Endothelial cell of umbilical vein (primary cell): ENCODE measurements around the gene MRPS30. TPM values are rescaled to one million over a fixed set of nuclear protein-coding genes. Genes with fewer than 3 reads are reported as not detected.

Source experiments
- Bru-seq: library from RNA; stranded (reverse); fragments of 400-500 nt; gene quantifications from one replicate; lab custom pipeline; 2021; lab: Mats Ljungman, UMichigan
- BruChase-seq, 2 experiments: library from RNA; stranded (reverse); fragments of 400-500 nt; gene quantifications; one replicate each; lab custom pipeline; 2021; lab: Mats Ljungman, UMichigan
- BruUV-seq: library from RNA; stranded (reverse); fragments of 400-500 nt; replicated peaks from 2 replicates; lab custom pipeline; 2021; lab: Mats Ljungman, UMichigan
- CTCF ChIA-PET: fragments of 300-600, 350-600 bp; sonication (Branson Sonifier 250); formaldehyde crosslinking; loops from one replicate; lab custom pipeline; 2021; ENCODE audit warnings: antibody characterized with exemption, inconsistent platforms; lab: Charles Lee
- POLR2A ChIA-PET: fragments of 300-600, 350-600 bp; sonication (Branson Sonifier 250); formaldehyde crosslinking; loops from one replicate; lab custom pipeline; 2021; ENCODE audit warnings: antibody characterized with exemption, inconsistent platforms; lab: Charles Lee
- DNase-seq: peaks from one replicate; pipeline ENCODE4 v3.0.0-alpha.2; 2011; ENCODE audit warnings: low read depth, low spot score
- FAIRE-seq: peaks from 2 replicates; lab custom pipeline; 2011; peaks lifted over from hg19 to GRCh38; lab: Jason Lieb, UNC
- H2AFZ ChIP-seq: 2 replicates; pipeline ENCODE4 v1.6.0; 2012; ENCODE audit warnings: low read depth, low read length, control low read depth, inconsistent platforms
- H3K27ac ChIP-seq: 2 replicates; pipeline ENCODE4 v1.5.1; 2011; ENCODE audit warnings: low read depth, mild to moderate bottlenecking, control low read depth, low read length, moderate library complexity; ENCODE audit not compliant: insufficient read depth
- H3K27me3 ChIP-seq, 2 experiments: 2 replicates each; pipeline versions ENCODE4 v1.6.0 to v1.6.1; 2011; ENCODE audit warnings: low read length in 2 of 2, mixed read lengths in 1 of 2; ENCODE audit not compliant: control insufficient read depth in 2 of 2, insufficient read depth in 2 of 2
- H3K36me3 ChIP-seq, 2 experiments: 2 replicates in 1 of 2; 3 replicates in 1 of 2; pipeline ENCODE4 v1.5.1; 2011; ENCODE audit warnings: low read length in 2 of 2, mild to moderate bottlenecking in 1 of 2, moderate library complexity in 1 of 2; ENCODE audit not compliant: control insufficient read depth in 2 of 2, insufficient read depth in 2 of 2; ENCODE audit errors: extremely low read depth in 1 of 2
- H3K4me1 ChIP-seq: 3 replicates; pipeline ENCODE4 v1.5.1; 2011; ENCODE audit warnings: mild to moderate bottlenecking, low read length; ENCODE audit not compliant: control insufficient read depth, insufficient read depth; ENCODE audit errors: extremely low read depth
- H3K4me2 ChIP-seq: 2 replicates; pipeline ENCODE4 v1.6.1; 2011; ENCODE audit warnings: low read length, control low read depth, mixed read lengths; ENCODE audit not compliant: insufficient read depth
- H3K4me3 ChIP-seq, 3 experiments: fragments of 200-600 bp in 1 of 3; sonication (generic), shearing (Covaris generic) in 1 of 3; replicated peaks in 1 of 3; 2 replicates each; pipeline ENCODE4 v1.5.1; 2011 to 2016; ENCODE audit warnings: control low read depth in 3 of 3, low read length in 3 of 3, mild to moderate bottlenecking in 2 of 3, inconsistent platforms in 1 of 3, low read depth in 1 of 3, moderate library complexity in 1 of 3; ENCODE audit not compliant: insufficient read depth in 1 of 3
- H3K79me2 ChIP-seq: 2 replicates; pipeline ENCODE4 v1.6.0; 2012; ENCODE audit warnings: low read length, inconsistent platforms; ENCODE audit not compliant: control insufficient read depth, insufficient read depth
- H3K9ac ChIP-seq: replicated peaks from 2 replicates; pipeline ENCODE3; 2011; ENCODE audit warnings: low read length, control low read depth; ENCODE audit not compliant: insufficient read depth; ENCODE audit errors: extremely low read depth
- H3K9me1 ChIP-seq: replicated peaks from 3 replicates; pipeline ENCODE4 v1.6.0; 2011; ENCODE audit warnings: mild to moderate bottlenecking, low read length; ENCODE audit not compliant: control insufficient read depth, insufficient read depth; ENCODE audit errors: extremely low read depth
- H3K9me3 ChIP-seq: replicated peaks from 2 replicates; pipeline ENCODE4 v1.5.1; 2012; ENCODE audit warnings: low read length, inconsistent platforms; ENCODE audit not compliant: control insufficient read depth, insufficient read depth
- H4K20me1 ChIP-seq: replicated peaks from 2 replicates; pipeline ENCODE3; 2011; ENCODE audit warnings: mild to moderate bottlenecking, low read length; ENCODE audit not compliant: control insufficient read depth, insufficient read depth; ENCODE audit errors: extremely low read depth
- CTCF ChIP-seq, 2 donors: IDR thresholded peaks; 1 replicate in 1 of 2; 2 replicates in 1 of 2; pipeline ENCODE4 v1.5.1; 2011; ENCODE audit warnings: low read length in 2 of 2, mild to moderate bottlenecking in 2 of 2, moderate library complexity in 2 of 2, control low read depth in 1 of 2, inconsistent platforms in 1 of 2, low read depth in 1 of 2; ENCODE audit not compliant: insufficient read depth in 1 of 2; ENCODE audit errors: extremely low read depth in 1 of 2
- EZH2 ChIP-seq: IDR thresholded peaks from 2 replicates; pipeline ENCODE4 v1.6.1; 2012; ENCODE audit warnings: borderline replicate concordance, low read depth, mild to moderate bottlenecking, moderate library complexity, low read length, inconsistent platforms; ENCODE audit not compliant: severe bottlenecking
- FOS ChIP-seq: IDR thresholded peaks from 2 replicates; pipeline ENCODE4 v1.6.1; 2011; ENCODE audit warnings: mild to moderate bottlenecking, low read length, moderate library complexity, borderline replicate concordance; ENCODE audit not compliant: insufficient read depth
- JUN ChIP-seq: IDR thresholded peaks from 2 replicates; pipeline ENCODE4 v1.6.1; 2011; ENCODE audit warnings: borderline replicate concordance, low read depth; ENCODE audit not compliant: insufficient read length, insufficient read depth
- POLR2A ChIP-seq: IDR thresholded peaks from 2 replicates; pipeline ENCODE4 v1.6.1; 2012; ENCODE audit warnings: low read depth, mild to moderate bottlenecking, control low read depth, low read length
- POLR2AphosphoS5 ChIP-seq: IDR thresholded peaks from 2 replicates; pipeline ENCODE4 v1.6.1; 2012; ENCODE audit warnings: low read depth, mild to moderate bottlenecking, control low read depth, low read length, moderate library complexity; ENCODE audit not compliant: insufficient read depth
- dilution Hi-C: fragments of 300-500 bp; cut with MboI; formaldehyde crosslinking; loops from one replicate; pipeline ENCODE4 v1.15.0; 2019; ENCODE audit warnings: low sequenced_read_pairs; ENCODE audit not compliant: extremely low pct_ligation_motif_present
- intact Hi-C: fragments of 100-400 bp; cut with micrococcal nuclease; formaldehyde crosslinking; loops from one replicate; pipeline ENCODE4 v1.10.0; 2022
- long read RNA-seq: library from polyadenylated mRNA; stranded (forward); transcript quantifications from one replicate; pipeline ENCODE4 v2.0.0, GENCODE V29; 2021
- polyA minus RNA-seq, 3 experiments: library from RNA; depleted of rRNA, polyadenylated mRNA; stranded (reverse); fragments of >200 nt; gene quantifications; 1 replicate in 1 of 3; 2 replicates in 2 of 3; pipeline ENCODE4 v1.2.3, GENCODE V29; 2011
- polyA plus RNA-seq, 4 experiments: library from polyadenylated mRNA; depleted of rRNA in 3 of 4; stranded (reverse) in 3 of 4; unstranded in 1 of 4; fragments of >200 nt; gene quantifications; 2 replicates each; pipeline versions ENCODE4 v1.2.1 to v1.2.3, GENCODE V29; 2011 to 2012; ENCODE audit warnings: missing spikeins in 1 of 4
- total RNA-seq: library from RNA; stranded (reverse); gene quantifications from 2 replicates; pipeline ENCODE4 v1.2.3, GENCODE V29; 2021

The MRPS30 gene
- total RNA-seq (32.5 and 33.8 TPM in 2 replicates), polyA plus RNA-seq (34.6 and 37.3 TPM in 2 replicates), polyA minus RNA-seq (29.4 and 37.0 TPM in 2 replicates), Bru-seq, nascent RNA (percentile 90 among the genes with signal in this experiment), BruChase-seq, experiment 1, labeled RNA remaining after a 6-hour chase (percentile 88 among the genes with signal in this experiment), BruChase-seq, experiment 2, labeled RNA remaining after a 2-hour chase (percentile 91 among the genes with signal in this experiment)
- 22.1 and 24.0 TPM in 2 replicates for polyA plus RNA-seq (2011; cell fraction: cytosol; rRNA removed)
- 16.1 and 19.0 TPM in 2 replicates for polyA plus RNA-seq (2011; cell fraction: nucleus; rRNA removed)
- polyA plus RNA-seq (2012): 20.9 and 26.2 TPM in 2 replicates
- 270 TPM for polyA minus RNA-seq (2011; cell fraction: cytosol; rRNA and poly(A)+ RNA removed)
- 30.0 and 36.6 TPM in 2 replicates for polyA minus RNA-seq (2011; cell fraction: nucleus; rRNA and poly(A)+ RNA removed)
- long read RNA-seq, transcript MRPS30-202 (5 exons, 1,678 nt): major isoform, 145 of 152 reads
- long read RNA-seq, partial matches to known transcripts: 2 of 152 reads
- long read RNA-seq, other reads (novel, unspliced or antisense): 5 of 152 reads

GRCh38 chr5:44808435-44809214 lies at the start of gene MRPS30:
Gene MRPS30, plus strand, starts transcription at chr5:44808947. Its CDS starts 16 bp downstream, at chr5:44808963.
- CTCF ChIA-PET: interaction anchor here (0.7 kb wide), 1 partner anchor 34 kb away, joined by 3 read pairs; no protein-coding TSS in a partner anchor
- POLR2A ChIA-PET: no interaction called here
- no peaks in the 10 kb centered on the region for H3K27me3 ChIP-seq
- peaks cover 0 to 6% of the 10 kb centered on the region in 2 experiments for H3K36me3 ChIP-seq
- FAIRE-seq (peak; percentile 100), DNase-seq (peak; percentile 100)
- intact Hi-C loops (loop anchor here (1.0 to 2.0 kb wide), 2 partner anchors 19 to 66 kb away; no protein-coding TSS in a partner anchor), dilution Hi-C loops (no loop called here)
- TSS peak; percentile 71 for BruUV-seq
- H3K9me3 ChIP-seq: no peaks in the 10 kb centered on the region
- H2AFZ ChIP-seq: peak within 1 kb of the TSS; percentile 80
- peaks cover 35% of the 10 kb centered on the region for H3K79me2 ChIP-seq
- H3K4me2 ChIP-seq: peak within 1 kb of the TSS; percentile 95
- H3K9me1 ChIP-seq: no peaks in the 10 kb centered on the region
- no peaks in the 10 kb centered on the region for H4K20me1 ChIP-seq
- H3K4me3 ChIP-seq: peak within 1 kb of the TSS; percentile 53 to 89 (median 85)
- peak within 1 kb of the TSS; percentile 51 for H3K27ac ChIP-seq
- peaks cover 8% of the 10 kb centered on the region for H3K4me1 ChIP-seq
- TF ChIP-seq EZH2 (no peak), JUN (peak; percentile 29), CTCF (IDR thresholded peaks at IDR 0.05; ENCODE audit: extremely low read depth in 1 of 2, insufficient read depth in 1 of 2, low read depth in 1 of 2, low read length in 2 of 2) (peak; percentile 19 to 35), FOS (no peak), POLR2AphosphoS5 (no peak), POLR2A (peak; percentile 71)
- H3K9ac ChIP-seq: peak within 1 kb of the TSS; percentile 75
